DOHH2 (cell line): ENCODE results near the gene SMARCA2.

ENCODE experiments used
- EZH2phosphoT487 ChIP-seq: fragments of 200-600 bp; sonication (generic); IDR thresholded peaks from 2 replicates; pipeline ENCODE4 v1.6.1; 2017; ENCODE audit warnings: borderline replicate concordance, mild to moderate bottlenecking, antibody characterized with exemption, low read length, moderate library complexity, mixed read lengths
- TF ChIP-seq, protein P1 (sequence below): fragments of 200-600 bp; sonication (generic); IDR thresholded peaks from one replicate; pipeline ENCODE4 v1.5.1; 2014; ENCODE audit warnings: antibody characterized with exemption, mild to moderate bottlenecking, low read depth, low read length; ENCODE audit not compliant: poor library complexity, severe bottlenecking

DNA sequence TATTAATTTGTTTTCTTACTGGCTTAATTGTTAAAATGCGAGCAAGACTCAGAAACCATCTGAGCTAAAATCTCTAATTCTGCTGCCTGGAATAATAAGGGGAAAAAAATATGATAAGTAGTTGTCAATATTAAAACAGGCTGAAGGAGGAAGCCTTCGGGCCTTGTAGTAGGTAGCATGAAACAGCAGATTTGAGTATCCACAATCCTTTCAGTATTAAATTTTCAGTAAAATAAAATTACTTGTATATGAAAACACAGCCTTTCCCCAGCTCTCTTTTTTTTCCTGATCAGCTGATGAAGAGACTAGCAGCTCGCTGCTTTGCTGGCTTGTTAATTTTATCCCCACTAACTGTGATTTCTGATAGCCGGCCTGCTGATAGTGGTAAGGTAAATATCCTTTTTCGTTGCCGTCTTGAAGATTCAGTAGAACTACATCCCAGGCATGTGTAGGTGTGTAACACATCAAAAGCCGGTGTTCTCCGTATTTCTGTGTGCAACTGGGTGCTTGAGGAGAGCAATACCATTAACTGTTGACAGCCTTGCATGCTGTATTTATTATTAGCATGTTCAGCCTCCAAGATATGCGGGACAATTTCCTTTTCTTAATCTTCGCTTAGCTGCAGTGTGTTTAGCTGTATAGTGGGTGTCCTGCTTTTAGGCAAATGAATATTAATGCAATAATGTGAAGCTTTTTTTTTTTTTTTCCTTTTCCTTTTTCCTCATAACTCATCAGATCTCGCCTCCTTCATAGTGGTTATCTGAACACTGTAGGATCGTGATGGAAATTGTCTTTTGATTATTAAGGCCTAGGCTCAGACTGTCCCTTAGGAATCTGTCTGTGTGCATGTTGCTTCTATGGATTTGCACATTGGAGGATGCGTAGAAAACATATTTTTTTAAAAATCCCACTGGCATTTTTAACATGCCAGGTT, 144.6 kb downstream of the SMARCA2 start:
- TF ChIP-seq, protein P1, sequence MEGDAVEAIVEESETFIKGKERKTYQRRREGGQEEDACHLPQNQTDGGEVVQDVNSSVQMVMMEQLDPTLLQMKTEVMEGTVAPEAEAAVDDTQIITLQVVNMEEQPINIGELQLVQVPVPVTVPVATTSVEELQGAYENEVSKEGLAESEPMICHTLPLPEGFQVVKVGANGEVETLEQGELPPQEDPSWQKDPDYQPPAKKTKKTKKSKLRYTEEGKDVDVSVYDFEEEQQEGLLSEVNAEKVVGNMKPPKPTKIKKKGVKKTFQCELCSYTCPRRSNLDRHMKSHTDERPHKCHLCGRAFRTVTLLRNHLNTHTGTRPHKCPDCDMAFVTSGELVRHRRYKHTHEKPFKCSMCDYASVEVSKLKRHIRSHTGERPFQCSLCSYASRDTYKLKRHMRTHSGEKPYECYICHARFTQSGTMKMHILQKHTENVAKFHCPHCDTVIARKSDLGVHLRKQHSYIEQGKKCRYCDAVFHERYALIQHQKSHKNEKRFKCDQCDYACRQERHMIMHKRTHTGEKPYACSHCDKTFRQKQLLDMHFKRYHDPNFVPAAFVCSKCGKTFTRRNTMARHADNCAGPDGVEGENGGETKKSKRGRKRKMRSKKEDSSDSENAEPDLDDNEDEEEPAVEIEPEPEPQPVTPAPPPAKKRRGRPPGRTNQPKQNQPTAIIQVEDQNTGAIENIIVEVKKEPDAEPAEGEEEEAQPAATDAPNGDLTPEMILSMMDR: no peak
- no peak for TF ChIP-seq EZH2phosphoT487
